HG02763 (cell line): Measurements from ENCODE around the gene PRKCH.
A peak's percentile ranks its signal among the peaks of the same experiment; 100 is the strongest.
"Not testable (repeated sequence)": the region's sequence is repeated elsewhere in the genome, so short reads cannot be mapped to it uniquely, and the experiment has no call there.

Experiments used
- ATAC-seq: cut with Tn5 transposase; IDR thresholded peaks from one replicate; pipeline ENCODE4 v1.9.1; 2021; ENCODE audit warnings: mild to moderate bottlenecking, moderate library complexity; ENCODE audit not compliant: unreplicated experiment

The PRKCH gene

DNA sequence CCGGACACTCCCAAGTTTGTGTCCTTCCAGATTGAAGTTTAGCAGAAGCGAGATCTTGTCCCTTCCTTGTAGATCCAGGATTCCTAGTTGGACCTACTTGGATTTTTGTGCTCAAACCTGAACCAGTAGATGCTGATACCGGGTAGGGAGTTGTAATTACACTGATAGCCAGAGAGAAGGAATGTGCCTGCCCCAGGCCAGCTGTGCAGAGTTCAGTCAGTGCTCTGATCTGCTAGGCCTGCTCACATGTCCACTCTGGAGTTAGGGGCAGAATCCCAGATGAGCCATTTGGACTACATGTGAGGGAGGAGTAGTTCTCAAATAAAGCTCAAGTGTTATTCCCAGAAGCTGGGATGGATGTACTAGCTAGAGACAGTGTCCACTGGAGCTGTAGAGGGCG is 65.7 kb downstream of the PRKCH start:
- ATAC-seq: no peak

GRCh38 chr14:61388173-61388975 is 67.0 kb downstream of the PRKCH start:
- ATAC-seq: peak; percentile 55

GRCh38 chr14:61388976-61389576 is 67.7 kb downstream of the PRKCH start:
- no peak for ATAC-seq

DNA sequence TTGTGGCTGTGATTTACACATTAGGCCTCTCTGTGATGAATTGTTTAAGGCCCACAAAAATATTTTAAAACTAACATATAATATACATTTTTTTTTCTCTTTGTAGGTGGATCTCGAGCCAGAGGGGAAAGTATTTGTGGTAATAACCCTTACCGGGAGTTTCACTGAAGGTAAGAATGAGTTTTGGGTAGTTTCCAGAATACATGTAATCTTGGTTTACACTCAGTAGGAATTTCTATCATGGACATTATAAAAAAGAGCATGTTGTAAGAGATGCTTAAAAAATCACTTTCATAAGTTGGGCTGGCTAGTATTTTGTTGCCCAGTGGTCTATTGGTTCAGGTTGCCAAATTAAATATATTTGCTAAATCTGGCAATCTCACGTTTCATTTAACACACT is 69.7 kb downstream of the PRKCH start:
- no peak for ATAC-seq

GRCh38 chr14:61392297-61392696 is 70.9 kb downstream of the PRKCH start:
- no peak for ATAC-seq

DNA sequence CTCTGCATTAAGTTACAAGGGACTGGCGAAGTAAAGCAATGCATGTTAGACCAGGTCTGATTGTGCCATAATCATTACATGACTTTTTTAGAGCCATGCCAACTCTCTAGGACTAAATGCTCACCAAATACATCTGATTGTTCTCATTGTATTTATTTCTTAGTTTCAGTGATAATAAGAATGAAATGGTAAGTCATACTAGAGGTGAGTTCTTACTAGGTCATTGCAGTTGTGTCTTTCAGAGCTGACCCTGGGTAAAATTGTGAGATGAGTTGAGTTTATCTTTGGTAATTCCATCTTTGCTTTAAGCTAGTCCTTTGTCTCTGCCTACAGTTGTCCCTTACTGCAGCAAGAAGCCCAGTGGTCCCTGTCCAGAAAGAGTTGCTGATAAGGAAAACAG is 73.2 kb downstream of the PRKCH start:
- no peak for ATAC-seq

DNA sequence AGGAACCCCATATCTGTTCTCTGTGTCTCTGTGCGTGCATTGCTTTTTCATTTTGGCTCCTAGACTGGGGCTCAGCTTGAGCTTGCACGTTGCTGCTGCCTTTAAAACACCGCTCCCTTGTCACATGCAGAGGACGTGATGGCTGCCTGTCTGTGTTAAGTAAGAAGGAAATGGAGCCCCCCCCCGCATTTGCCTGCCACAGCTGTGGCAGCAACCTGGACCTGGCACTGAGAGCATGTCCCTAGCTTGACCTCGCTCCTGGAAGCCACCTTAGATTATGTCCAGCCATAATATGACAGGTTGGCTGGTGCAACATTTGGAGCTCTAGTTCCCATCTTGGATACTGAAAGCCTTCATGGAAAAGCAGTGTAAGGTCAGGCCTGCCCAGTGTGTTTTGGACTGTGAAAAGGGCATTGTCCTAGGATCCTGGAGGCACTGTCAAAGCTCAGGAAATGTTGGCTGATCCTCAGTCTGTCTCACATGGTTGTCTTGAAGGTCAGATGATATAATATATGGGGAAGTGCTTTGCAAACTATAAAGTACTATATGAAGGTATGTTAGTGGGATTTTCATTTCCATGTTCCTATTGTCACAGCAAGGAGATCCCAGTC is 73.8 kb downstream of the PRKCH start:
- ATAC-seq: no peak

GRCh38 chr14:61396279-61396678 is 74.9 kb downstream of the PRKCH start:
- no peak for ATAC-seq

- no peak for ATAC-seq
Observed at GRCh38 chr14:61396694-61397093, 75.3 kb downstream of the PRKCH start.

DNA sequence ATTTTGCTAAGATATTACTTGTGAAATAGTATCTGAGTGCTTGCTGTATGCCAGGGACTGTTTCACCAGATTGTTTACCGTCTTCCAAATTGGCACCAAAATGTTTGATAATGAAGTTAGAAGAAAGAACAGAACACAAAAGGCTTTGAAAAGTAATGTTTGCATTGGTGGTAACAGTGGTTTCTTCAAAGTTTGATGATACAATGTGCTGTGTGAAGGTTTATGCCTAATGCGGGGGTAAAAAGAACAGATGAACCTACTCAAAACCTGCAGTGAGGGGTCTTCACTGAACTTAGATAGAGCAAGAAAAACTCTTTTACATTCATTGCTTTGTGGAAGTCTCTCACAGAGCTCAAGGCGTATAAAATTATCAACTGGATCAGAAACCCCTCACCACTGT is 76.2 kb downstream of the PRKCH start:
- no peak for ATAC-seq

DNA sequence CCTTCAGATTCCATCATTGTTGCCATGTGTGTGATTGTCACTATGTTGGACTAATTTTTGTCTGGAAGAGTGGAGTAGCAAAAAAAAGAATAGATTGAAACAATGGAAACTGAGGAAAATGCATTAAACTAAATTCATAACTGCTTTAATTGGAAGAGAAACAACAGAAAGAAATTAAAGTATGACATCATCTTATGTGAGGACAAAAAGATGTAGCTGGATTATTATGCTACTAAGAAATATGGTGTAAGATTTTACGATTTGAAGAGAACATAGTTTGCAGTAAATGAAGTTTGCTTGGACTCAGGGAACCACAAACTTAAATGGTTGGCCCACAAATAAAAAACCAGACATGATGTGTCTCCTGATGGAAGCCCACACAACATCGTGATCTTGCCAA is 76.8 kb downstream of the PRKCH start:
- no peak for ATAC-seq

DNA sequence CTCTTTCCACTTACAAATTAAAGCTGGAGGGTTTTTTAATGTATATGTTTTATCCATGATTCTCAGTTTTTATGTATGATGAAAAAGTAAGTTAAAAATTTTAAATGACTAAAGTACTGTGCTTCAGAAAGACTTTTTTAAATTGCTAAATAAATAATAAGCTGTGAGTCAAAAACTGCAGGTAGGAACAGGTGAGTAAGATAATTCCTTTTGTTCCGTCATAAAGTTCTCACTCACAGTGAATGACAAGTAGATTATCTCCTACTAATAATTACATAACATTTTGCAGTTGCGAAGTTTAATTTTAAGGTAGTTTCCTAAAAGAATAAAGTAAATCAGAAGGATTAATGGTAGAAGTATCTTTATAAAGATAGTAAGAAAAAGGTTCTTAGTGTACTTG is 78.0 kb downstream of the PRKCH start:
- ATAC-seq: no peak

GRCh38 chr14:61401461-61401860 is 80.1 kb downstream of the PRKCH start:
- no peak for ATAC-seq

DNA sequence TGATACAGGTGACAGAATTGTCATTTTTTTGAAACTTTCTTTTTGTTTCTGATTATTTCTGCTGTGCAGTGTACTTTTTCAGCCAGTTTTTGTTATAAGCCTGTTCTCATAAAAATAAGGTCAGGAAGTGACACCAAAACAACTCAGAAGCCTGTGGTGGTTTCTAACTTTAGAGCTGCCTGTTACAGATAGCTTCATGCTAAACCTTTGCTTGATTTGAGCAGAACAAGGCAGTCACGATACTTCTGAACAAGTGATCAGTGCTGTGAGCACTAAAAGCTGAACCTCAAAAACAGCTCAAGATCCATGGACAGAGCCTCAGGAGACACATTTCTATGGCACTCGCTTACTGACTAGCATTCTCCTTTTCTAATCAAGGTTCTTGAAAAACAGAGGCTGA is 82.0 kb downstream of the PRKCH start:
- no peak for ATAC-seq

GRCh38 chr14:61404637-61405036 is 83.3 kb downstream of the PRKCH start:
- no peak for ATAC-seq

- ATAC-seq: no peak
Observed at GRCh38 chr14:61406198-61406597, 84.8 kb downstream of the PRKCH start.

- no peak for ATAC-seq
Observed at GRCh38 chr14:61406675-61407074, 85.3 kb downstream of the PRKCH start.

DNA sequence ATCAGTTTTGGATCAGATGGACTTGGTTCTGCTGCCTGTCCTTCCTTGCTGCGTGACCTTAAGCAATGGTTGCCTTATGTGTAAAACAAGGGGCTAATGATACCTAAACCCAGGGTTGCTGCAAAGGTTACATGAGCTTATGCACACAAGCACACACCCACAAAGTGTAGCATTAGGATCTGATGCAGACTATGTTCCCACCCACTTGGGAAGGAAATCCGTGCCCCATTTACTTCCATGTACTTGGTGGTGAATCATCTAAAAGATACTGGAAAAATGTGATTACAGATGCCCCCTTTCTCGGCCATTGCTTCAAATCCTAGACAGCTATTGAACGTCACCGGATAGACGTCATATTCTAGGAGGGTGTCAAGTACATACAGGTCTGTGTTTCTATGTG is 87.1 kb downstream of the PRKCH start:
- no peak for ATAC-seq

GRCh38 chr14:61409782-61410181 is 88.4 kb downstream of the PRKCH start:
- ATAC-seq: no peak

- not testable (repeated sequence) for ATAC-seq
Observed at GRCh38 chr14:61415934-61416333, 94.6 kb downstream of the PRKCH start.

- ATAC-seq: no peak
Observed at GRCh38 chr14:61416591-61416990, 95.2 kb downstream of the PRKCH start.

- no peak for ATAC-seq
Observed at GRCh38 chr14:61417141-61417540, 95.8 kb downstream of the PRKCH start.
